ENCODE results near the gene ZC2HC1C. TPM values are rescaled to one million over a fixed set of nuclear protein-coding genes. Genes with fewer than 3 reads are reported as not detected.
A peak's percentile ranks its signal among the peaks of the same experiment; 100 is the strongest.

Gene ZC2HC1C
- total and polyA plus RNA-seq, 2 of the 13 experiments (the other 11 are each of a cell fraction or from before 2014, with no cell fraction given), result 3.3 to 3.5 TPM

- TF ChIP-seq ZNF660 (CRISPR knock-in tag; IDR thresholded peaks at IDR 0.05; ENCODE audit: borderline replicate concordance, low read depth) (no peak), AFF4 (CRISPR knock-in tag; IDR thresholded peaks at IDR 0.05) (no peak), MXD4 (CRISPR knock-in tag; IDR thresholded peaks at IDR 0.05) (peak; percentile 73), ZNF275 (CRISPR knock-in tag; IDR thresholded peaks at IDR 0.05; ENCODE audit: borderline replicate concordance) (0 out of 2 replicates have a peak, but pooled peaks have one; percentile 59), SOX5 (CRISPR knock-in tag; IDR thresholded peaks at IDR 0.05; ENCODE audit: borderline replicate concordance) (peak; percentile 53), SP5 (CRISPR knock-in tag; IDR thresholded peaks at IDR 0.05; ENCODE audit: borderline replicate concordance, low read depth) (no peak), ZNF276 (CRISPR knock-in tag; IDR thresholded peaks at IDR 0.05; ENCODE audit: low read depth) (peak; percentile 64; the same call in 1 of the 2 replicates), HOXA3 (CRISPR knock-in tag; IDR thresholded peaks at IDR 0.05) (no peak; the same call in 1 of the 2 replicates), NFKB2 (CRISPR knock-in tag; IDR thresholded peaks at IDR 0.05; ENCODE audit: borderline replicate concordance) (peak; percentile 93), ZBTB42 (CRISPR knock-in tag; IDR thresholded peaks at IDR 0.05) (0 out of 2 replicates have a peak, but pooled peaks have one; percentile 72), ASH2L (IDR thresholded peaks at IDR 0.05; ENCODE audit: insufficient read length, low read depth, low read length) (peak; percentile 92), HDAC2 (CRISPR knock-in tag; IDR thresholded peaks at IDR 0.05) (0 out of 2 replicates have a peak, but pooled peaks have one; percentile 15), HNF1B (CRISPR knock-in tag; IDR thresholded peaks at IDR 0.05) (no peak), POLR2G (IDR thresholded peaks at IDR 0.05; ENCODE audit: low read depth, low read length) (peak; percentile 87)
- TF ChIP-seq, protein P1, sequence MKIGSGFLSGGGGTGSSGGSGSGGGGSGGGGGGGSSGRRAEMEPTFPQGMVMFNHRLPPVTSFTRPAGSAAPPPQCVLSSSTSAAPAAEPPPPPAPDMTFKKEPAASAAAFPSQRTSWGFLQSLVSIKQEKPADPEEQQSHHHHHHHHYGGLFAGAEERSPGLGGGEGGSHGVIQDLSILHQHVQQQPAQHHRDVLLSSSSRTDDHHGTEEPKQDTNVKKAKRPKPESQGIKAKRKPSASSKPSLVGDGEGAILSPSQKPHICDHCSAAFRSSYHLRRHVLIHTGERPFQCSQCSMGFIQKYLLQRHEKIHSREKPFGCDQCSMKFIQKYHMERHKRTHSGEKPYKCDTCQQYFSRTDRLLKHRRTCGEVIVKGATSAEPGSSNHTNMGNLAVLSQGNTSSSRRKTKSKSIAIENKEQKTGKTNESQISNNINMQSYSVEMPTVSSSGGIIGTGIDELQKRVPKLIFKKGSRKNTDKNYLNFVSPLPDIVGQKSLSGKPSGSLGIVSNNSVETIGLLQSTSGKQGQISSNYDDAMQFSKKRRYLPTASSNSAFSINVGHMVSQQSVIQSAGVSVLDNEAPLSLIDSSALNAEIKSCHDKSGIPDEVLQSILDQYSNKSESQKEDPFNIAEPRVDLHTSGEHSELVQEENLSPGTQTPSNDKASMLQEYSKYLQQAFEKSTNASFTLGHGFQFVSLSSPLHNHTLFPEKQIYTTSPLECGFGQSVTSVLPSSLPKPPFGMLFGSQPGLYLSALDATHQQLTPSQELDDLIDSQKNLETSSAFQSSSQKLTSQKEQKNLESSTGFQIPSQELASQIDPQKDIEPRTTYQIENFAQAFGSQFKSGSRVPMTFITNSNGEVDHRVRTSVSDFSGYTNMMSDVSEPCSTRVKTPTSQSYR (CRISPR knock-in tag; IDR thresholded peaks at IDR 0.05; ENCODE audit: borderline replicate concordance), result 0 out of 2 replicates have a peak, but pooled peaks have one; percentile 9
These were observed 18.4 kb upstream of the ZC2HC1C start, which contains the start of gene MLH3 (continued) for GRCh38 chr14:75050852-75051555.
